ENCODE results near the gene CIB2.

GRCh38 chr15:78084449-78084750, 46.8 kb downstream of the CIB2 start:
- TF ChIP-seq CTCF (IDR thresholded peaks at IDR 0.05): no peak
- TF ChIP-seq POLR2AphosphoS5 (IDR thresholded peaks at IDR 0.05): no peak

Measured in esophagus muscularis mucosa (tissue), 3 donors.